ENCODE results near the gene KAZN.

Gene KAZN

DNA sequence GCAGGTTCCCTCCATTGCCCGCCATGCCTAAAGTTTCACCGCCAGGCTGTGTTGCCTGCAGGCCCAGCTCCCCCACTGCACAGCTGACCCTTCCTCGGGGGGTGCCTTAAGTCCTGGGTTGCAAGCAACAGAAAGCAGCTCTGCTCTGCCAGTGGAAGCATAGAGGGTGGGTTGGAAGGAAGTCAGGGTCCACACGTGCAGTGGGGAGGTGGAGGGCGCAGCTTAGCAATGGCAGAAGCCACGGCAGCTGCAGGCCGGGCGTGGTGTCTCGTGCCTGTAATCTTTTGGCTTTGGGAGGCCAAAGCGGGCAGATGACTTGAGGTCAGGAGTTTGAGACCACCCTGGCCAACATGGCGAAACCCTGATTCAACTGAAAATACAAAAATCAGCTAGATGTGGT lies 448.8 kb downstream of the KAZN start:
- DNase-seq = no peak

DNA sequence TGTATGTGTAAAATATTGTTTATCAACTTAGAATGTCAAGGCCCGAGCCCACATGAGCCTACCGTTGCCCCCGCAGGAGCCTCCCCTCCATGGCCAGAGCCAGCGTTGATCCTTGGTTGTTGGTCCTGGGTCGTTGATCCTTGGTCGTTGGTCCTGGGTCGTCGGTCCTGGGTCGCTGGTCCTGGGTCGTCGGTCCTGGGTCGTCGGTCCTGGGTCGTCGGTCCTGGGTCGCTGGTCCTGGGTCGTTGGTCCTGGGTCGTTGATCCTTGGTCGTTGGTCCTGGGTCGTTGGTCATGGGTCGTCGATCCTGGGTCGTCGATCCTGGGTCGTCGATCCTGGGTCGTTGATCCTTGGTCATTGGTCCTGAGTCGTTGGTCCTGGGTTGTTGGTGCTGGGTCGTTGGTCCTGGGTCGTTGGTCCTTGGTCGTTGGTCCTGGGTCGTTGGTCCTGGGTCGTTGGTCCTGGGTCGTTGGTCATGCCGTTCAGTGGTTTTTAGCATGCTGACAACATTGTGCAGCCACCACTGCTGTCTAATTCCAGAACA lies 450.0 kb downstream of the KAZN start:
- no peak for DNase-seq

DNA sequence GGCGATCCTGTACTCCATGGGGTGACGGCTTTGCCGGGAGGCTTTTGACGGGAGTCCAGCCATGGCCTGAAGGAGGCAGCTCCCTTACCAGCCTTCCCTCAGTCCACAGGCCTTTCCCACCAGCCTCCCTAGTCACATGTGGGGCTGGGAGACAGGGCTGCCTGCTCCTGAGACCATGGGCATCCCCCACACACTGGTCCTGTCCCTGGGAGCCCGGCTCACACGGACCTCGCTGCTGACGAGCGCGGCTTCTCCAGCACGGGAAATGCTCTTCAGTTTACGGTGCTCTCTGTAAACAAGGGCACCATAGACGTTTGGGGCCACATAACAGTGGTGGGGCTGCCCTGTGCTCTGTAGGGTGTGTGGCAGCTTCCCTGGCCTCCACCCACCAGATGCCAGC lies 450.6 kb downstream of the KAZN start:
- no peak for DNase-seq

DNA sequence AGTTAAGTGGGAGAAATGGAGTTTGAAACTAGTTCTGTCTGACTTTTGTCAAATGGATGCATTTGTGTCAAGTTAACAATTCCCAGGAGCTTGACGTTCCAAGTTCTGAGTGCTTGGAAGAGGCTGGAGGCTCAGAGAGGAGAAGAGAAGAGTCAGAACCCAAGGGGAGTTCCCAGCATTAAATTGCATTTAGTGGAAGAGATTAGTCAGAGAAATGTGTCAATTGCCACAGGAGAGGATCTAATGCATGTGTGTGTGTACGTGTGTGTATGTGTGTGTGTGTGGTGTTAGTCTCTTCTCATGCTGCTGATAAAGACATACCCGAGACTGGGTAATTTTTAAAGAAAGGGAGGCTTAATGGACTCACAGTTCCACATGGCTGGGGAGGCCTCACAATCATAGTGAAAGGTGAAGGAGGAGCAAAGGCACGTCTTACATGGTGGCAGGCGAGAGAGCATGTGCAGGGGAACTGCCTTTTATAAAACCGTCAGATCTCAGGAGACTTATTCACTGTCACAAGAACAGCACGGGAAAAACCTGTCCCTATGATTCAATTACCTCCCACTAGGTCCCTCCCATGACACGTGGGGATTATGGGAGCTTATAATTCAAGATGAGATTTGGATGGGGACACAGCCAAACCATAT lies 453.5 kb downstream of the KAZN start:
- peak; percentile 26 for DNase-seq

DNA sequence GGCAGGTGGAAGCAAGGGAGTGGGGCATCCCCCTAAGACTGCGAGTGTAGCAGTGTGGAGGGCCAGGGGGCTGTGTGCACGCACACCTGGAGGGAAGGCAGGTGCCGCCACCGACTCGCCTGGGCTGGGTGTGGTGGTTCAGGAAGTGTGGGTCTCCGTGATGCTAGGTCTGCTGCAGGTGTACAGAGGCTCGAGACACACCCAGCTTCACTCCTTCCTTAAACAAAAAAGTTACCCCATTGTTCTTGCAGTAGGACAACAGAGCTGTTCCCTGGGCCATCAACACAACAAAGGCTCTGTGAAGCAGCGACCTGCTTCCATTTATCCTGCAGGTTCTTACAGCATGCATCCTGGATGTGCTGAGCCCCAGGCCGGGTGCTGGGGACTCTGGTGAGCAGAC lies 454.7 kb downstream of the KAZN start:
- no peak for DNase-seq

DNA sequence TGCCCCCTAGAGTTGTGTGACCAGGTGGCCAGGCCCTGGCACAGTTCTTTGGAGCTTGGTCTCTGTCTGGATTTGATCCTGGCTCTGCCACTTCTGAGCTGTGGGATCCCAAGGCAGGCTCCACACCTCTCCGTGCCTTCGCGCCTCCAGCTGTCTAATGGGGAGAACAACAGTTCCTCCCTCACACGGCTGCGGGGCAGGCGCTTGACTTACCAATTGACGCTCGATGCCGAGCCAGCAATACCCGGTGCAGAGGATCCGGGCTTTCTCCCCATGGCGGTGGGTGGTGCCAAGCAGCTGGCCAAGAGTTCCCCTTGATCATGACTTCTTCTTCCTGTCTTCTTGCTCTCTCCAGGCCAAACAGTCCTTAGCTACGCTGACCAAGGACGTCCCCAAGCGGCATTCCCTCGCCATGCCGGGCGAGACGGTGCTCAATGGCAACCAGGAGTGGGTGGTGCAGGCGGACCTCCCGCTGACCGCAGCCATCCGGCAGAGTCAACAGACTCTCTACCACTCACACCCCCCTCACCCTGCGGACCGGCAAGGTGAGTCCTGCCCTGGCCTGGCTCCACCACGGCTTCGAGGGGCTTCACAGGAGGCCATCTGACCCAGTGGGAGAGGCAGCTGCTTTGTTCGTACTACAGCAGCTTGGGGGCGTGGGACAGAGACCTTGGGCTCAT lies 457.4 kb downstream of the KAZN start:
- DNase-seq = no peak

DNA sequence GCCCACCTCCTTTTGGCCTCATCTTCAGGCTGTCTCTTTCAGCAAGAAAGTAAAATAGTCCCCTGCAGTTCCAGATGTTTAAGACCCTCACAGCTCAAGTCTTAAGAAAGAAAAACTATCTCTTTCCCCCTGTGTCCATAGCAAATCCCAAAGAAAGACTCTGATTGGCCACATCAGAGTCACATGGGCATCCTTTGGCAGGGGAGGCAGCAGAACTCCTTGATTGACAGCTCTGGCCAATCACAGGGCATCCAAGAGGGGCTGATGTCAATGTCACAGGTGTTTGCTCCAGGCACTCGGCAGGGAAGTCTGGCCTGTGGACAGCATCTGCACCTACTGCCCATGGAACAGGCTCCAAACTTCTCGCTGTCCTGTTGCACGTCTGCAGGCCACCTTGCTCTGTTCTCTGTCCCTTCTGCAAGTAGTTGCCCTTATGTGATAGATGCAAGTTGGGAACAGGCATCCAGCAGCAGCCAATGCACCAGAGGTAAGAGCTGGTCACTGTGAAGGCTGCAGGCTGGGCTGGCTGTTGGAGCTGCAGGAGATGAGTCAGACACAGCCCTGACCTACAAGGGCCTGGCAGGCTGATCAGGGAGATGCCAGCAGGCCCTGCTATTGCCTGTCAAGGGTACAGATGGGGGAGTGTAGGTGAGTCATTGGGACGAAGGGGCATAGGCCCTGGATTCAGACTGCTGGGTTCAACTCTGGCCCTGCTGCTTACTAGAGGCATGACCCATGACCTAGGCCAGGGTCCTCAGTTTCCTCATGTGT lies 458.2 kb downstream of the KAZN start:
- DNase-seq = peak; percentile 17

DNA sequence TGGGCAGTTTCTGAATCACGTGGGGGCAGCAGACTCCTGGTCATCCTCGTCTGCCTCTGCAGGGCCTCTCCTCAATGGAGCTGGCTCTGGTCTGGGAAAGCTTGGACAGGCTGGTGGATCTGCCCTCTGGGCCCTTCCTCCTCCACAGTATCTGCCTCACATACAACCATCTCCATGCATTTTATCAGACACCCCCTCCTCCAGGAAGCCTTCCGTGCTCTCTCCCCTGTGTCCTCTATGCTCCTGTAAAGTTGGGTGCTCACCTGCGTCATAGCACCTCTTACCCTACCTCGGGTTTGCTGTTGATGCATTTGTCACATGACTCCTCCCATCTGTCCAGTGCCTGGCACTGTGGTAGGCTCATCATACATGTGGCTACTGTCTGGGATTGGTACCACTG lies 459.3 kb downstream of the KAZN start:
- DNase-seq = no peak

DNA sequence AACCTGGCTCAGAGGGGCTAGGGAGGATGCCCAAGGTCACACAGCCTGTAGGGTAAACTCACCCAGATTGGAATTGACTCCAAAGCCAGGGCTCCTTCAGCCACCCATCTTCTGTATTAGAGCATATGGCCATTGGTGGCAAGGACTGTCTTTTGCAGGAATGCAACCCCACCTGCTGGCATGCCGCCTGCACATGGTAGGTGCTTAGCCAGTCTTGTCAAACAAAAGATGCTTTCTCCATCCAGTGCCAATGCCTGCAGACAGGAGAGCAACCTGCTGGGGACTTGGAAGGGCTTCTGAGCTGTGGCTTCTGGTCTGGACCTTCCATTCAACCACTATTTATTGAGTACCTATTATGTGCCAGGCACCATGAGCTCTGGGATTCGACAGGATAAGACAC lies 459.8 kb downstream of the KAZN start:
- no peak for DNase-seq

DNA sequence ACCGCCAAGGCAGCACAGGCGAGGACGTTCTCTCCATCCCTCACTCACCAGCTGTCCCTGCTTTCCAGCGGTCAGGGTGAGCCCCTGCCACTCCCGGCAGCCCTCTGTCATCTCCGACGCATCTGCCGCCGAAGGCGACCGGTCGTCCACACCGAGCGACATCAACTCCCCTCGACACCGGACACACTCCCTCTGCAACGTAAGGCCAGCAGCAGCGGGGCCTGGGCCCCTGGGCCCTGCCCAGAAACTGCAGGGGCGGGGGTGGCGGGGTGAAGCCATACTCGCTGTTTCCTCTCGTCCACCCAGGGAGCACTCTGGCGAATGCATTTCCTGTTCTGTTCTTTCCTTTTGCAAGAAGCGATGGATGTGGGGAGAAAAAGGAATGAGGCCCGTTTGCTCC lies 461.6 kb downstream of the KAZN start:
- DNase-seq = no peak

DNA sequence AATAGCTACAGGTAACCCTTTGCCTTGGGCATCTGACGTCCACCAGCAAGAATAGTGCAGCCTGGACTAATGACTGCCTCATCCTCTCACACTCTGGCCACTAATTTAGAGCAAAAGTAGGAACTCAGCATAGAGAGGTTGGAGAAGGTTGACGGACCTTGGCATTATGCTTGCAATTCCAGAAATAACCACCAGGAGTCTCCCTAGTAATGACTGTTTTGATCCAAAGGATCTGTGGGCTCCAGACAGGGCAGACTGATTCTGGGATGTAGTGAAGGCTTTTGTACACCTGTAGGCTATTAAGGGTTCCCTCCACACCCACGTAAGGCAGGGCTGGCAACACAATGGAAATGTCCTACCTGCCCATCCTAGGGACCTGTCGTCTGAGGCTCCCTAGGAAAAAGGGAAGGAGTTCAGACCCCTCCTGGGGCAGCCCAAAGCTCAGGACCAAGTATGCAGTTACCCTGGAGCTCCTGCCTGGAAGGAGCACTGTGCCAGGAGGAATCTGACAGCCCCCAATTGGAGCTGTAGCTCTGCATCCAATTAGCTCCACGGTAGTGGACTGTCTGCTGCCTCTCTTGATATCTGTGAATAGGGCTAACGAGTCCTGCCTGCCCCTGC lies 464.1 kb downstream of the KAZN start:
- peak; percentile 76 for DNase-seq

DNA sequence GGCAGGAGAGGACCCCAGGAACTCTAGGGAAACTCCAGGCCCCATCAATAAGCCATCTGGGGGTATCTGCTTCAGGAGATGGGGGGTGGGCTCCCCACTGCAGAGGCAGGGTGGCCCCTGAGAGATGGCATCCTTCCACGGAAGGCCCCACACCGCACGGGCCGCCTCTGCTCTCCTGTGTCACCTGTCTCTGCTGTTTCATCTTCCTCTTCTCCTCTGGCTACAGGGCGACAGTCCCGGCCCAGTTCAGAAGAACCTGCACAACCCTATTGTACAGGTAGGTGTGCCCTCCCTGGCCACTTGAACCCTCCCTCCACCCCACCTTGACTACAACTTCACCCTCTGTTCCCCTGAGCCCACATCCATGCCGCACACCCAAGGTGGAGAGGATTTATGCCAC lies 464.9 kb downstream of the KAZN start:
- no peak for DNase-seq

DNA sequence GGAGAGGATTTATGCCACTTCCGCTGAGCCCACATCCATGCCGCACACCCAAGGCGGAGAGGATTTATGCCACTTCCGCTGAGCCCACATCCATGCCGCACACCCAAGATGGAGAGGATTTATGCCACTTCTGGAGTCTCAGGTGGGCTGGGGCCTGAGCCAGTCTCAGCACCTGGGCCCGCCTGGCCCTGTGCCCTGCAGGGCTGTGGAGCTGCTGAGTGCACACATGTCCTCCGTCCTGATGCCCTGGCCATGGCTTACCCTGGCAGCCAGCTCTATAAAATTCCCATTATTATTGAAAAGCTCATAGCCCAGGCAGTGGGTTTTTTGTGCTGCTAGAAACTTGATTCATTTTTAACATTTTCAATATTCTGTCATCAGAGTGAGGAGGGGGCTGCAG lies 465.3 kb downstream of the KAZN start:
- DNase-seq = no peak

DNA sequence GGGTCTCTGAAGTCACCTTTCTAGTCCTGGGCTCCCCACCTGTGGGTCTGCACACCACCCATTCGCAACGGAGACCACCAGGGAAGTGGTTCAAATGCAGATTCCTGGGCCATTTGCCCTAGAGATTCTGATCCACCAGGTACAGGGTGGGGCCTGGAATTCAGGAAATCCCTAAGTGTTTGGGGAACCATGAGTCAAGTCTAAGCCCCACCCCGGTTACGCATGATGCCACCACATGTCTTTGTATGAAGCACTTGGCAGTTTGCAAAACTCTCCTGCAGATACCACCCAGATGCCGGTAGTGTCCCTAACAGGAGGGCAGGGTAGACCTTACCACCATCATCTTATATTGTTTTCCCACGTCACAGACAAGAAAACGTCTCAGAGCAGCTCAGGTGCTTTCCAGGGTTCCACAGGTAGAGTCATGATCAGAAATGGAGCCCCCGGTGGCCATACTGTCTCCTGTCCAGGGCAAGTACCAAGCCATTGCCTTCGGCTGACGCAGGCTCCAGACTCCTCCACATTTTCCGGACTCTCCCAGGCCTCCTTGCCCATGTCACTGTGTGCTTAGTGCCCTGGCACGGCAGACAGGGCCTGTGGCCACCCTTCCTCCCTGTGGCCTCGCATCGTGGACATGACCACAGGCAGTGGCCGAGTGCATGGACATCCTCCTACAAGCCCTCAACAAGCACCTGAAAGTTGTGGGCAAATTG lies 465.9 kb downstream of the KAZN start:
- DNase-seq = no peak

DNA sequence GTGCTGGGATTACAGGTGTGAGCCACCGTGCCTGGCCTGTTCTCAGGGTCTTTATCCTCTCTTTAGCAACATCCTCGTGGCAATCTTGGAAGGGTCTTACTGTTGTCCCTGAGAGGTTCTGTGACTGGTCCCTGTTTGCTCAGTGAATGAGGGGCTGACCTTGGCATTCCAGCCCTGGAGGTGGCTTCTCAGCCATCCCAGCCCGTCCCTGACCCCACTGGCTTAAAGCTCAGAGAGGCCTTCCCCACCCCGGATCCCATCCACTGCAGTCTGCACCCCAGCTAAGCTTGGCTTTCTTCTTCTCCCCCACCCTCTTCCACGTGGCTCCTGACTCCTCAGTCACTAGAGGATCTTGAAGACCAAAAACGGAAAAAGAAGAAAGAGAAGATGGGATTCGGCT lies 466.8 kb downstream of the KAZN start:
- no peak for DNase-seq

DNA sequence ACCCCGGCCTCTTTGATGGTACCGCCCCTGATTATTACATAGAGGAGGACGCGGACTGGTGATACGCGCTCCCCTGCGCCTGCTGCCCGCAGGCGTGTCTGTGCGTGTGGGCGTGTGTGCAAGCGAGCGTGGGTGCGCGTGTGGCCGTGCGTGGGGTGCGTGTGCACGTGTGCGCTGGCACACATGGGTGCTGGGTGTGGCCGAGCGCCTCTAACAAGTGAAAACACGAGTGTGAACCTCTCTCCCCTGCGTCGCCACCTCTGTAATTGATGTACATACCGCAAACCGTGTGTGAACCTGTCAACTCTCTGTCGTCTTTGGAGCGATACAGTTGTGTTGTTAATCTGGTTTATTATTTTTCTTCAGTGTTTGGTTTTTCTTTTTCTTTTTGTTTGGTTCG lies 467.3 kb downstream of the KAZN start:
- no peak for DNase-seq

DNA sequence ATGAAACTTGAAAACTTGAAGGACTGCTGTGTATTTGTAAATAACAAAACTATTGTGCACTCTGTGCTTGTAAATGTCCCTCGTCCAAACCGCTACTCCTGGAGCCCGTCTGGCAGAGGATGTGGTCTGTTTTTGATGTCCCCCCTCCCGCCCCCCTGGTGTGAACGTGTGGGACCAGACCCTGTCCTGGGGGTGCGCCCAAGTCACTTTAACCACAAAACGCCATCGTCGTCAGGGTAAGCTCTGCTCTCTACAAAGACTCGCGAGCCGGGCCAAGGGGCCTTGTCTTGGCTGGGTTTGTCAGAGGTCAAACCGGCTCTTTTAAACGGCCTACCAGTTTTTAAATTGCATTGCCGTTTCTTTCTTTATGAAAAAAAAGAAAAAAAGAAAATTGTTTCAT lies 467.7 kb downstream of the KAZN start:
- DNase-seq = no peak

DNA sequence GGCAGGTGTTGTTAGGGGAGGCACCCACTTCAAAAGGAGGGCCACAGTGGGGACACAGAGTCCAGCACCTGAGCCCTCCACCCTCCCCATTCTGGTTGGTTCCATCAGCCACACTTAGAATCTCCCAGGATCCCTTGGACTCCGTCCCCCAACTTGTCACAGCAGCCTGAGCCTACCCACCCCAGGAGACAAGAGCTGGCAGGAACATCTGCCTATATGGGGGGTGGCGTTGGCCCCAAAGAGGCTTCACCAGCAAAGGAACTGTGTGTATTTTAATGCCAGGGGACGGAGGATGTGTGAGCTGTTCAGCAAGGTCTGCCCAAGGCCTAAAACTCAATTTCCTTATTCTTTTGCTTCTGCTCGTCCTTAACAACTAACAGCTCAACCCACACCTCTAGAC lies 468.7 kb downstream of the KAZN start:
- DNase-seq = no peak

DNA sequence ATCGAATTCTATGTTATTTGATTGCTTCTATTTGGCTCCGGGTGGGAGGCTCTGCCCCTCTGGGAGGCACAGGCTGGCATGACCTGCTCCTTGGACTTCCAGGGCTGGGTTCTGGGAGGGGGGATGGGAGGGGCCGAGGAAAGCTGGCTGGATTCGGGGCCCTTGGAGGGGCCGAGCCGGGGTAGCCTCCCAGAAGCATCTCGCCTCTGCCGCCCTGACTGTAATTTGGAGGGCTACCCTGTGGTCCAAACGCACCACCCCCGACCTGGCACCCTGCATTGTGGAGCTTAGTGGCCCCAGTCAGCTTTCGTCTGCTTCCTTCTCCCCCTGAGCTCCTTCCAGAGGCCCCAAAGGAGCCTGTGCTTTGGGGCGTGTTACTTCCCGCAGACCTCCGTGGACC lies 469.7 kb downstream of the KAZN start:
- DNase-seq = no peak

DNA sequence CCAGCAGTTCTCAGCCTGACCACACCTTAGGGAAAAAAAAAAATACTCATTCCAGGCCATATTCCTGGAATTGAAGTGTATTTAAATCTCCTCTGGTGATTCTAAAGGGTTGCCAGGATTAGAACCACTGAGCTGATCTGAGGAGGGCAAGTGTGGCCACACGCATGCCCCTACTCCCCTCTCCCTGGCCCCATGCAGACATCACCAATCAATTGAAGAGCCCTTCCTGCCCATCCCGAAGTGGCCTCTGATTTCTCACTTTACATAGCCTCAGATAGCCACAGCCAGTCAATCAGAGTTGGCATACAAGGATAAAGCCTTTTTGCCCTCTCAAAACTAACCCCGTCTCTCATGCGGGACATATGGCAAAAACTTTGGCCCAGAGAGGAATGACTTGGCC lies 470.5 kb downstream of the KAZN start:
- DNase-seq = no peak

DNA sequence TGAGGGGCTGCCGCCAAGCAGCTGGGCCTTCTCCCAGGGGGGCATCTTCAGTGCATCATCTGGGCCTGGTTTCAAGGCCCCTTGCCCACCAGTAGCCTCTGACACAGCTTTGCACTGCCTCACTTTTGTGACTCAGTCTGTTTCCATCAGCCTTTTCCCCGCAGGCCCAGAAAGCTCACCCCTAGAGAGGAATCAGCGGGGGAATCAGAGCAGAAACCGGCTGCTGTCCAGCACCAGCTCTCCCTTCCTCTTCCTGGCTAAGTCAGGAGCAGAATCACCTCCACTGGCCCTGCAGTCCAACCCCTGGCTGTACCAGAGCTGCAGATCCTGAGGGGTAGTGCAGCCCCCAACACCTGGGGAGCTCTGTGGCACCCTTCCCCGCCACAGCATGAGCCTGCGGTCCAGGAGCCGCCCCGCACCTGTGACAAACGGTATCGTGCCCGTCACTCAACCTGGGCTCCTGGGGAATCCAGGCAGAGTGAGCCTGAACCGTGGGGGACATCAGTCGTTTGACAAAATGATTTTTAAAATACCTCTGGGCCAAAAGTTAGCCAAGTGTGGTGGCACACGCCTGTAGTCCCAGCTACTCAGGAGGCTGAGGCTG lies 471.8 kb downstream of the KAZN start:
- no peak for DNase-seq

DNA sequence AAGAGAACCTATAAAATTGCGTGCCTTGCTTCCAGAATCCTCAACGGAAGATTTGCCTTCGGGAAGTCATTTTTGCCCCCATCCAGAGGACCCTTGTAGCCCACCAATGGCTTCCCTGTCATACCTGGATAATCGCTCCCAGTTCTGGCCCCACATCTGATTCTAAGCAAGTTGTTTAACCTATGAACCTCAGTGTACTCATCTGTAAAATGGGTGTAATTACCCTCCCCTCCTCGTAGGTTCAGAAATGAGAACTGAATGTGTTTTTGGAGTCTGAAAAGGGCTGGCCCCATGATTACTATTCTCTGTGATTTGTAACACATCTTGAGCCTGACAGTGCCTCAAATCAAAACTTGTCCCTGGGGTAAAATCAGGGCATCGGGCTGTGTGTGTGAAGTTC lies 473.5 kb downstream of the KAZN start:
- no peak for DNase-seq

Data from NCI-H82 (cell line).